GM10248 (cell line): Measurements from ENCODE around the gene KIAA0825.
"Not testable (repeated sequence)": the region's sequence is repeated elsewhere in the genome, so short reads cannot be mapped to it uniquely, and the experiment has no call there.

ENCODE experiments used
- CTCF ChIA-PET: fragments of 300-600 bp; sonication (Branson Sonifier 250); formaldehyde crosslinking; extraction: SDS; loops from one replicate; lab custom pipeline; 2021; ENCODE audit warnings: antibody characterized with exemption; lab: Yijun Ruan, JAX
- POLR2A ChIA-PET: fragments of 350-650 bp; sonication (Branson Sonifier 250); formaldehyde crosslinking; extraction: SDS; loops from one replicate; lab custom pipeline; 2020; ENCODE audit warnings: antibody characterized with exemption; lab: Yijun Ruan, JAX
- DNase-seq: peaks from one replicate; pipeline ENCODE4 v3.0.0; 2012; ENCODE audit errors: extremely low spot score
- CTCF ChIP-seq: IDR thresholded peaks from 2 replicates; pipeline ENCODE4 v1.5.1; 2012; ENCODE audit warnings: mild to moderate bottlenecking, low read depth; ENCODE audit errors: extremely low read depth, missing control alignments, control extremely low read depth

The KIAA0825 gene

DNA sequence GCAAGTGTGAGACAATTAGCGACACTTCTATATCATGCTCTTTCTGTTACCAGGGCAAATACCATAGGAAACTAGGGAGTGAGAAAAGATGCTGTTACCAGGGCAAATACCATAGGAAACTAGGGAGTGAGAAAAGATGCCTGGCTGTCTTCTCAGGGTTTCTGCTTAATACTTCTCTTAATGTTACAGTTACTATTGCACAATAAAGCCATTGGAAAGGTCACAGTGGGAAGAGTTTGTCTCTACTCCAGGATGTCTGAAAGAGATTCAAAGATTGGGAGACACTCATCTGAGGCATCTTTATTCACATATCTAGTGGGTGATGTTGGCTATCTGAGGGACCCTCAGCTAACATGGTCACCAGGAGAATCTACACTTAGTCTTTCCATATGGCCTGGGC, 445.3 kb downstream of the KIAA0825 start:
- no peak for TF ChIP-seq CTCF
- ChIA-PET CTCF (interaction anchor here (0.8 to 2.8 kb wide), 6 partner anchors 9 to 23 kb away, joined by 3 to 10 read pairs (median 5); no protein-coding TSS in a partner anchor), POLR2A (no interaction called here)
- no peak for DNase-seq

DNA sequence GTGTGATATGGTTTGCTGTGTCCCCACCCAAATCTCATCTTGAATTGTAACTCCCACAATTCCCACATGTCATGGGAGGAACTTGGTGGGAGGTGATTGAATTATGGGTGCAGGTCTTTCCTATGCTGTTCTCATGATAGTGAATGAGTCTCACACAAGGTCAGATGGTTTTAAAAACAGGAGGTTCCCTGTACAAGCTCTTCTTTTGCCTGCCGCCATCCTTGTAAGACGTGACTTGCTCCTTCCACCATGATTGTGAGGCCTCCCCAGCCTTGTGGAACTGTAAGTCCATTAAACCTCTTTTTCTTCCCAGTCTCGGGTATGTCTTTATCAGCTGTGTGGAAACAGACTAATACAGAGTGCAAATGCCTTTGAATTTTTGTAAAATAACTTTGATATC, 447.3 kb downstream of the KIAA0825 start:
- POLR2A ChIA-PET, DNase-seq: not testable (repeated sequence)
- CTCF ChIA-PET, result interaction anchor here (2.8 kb wide), 1 partner anchor 10 kb away, joined by 10 read pairs; no protein-coding TSS in a partner anchor

DNA sequence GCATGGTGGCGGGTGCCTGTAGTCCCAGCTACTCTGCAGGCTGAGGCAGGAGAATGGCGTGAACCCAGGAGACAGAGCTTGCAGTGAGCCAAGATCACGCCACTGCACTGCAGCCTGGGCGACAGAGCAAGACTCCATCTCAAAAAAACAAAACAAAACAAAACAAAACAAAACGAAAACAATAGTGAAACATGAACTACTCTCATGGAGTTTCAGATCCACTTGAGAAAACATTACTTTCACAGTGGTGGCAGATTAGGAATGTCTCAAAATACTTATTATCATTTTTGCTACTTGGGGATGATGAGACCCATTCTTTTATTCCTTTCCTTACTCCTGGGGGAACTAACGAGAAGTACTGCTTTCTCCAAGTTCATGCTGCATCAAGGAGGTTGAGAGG, 448.2 kb downstream of the KIAA0825 start:
- CTCF ChIA-PET, POLR2A ChIA-PET: not testable (repeated sequence)

DNA sequence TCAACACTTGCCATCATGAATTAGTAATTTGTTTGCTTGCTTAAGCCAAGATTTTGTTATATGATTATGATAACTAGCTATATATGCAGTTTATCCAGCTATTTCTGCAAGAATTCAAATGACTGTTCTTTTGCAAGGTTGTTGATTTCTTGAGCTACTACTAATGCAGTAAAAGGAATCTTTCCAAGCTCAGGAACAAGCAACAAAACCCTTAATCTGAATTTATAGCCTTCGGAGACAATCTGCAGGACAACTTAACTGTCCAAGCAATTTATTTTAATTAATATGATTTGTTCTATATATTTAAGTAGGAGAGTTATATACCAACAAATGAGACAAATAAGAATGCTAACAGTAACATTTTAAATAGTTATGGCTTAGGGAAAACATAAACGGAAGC, 450.3 kb downstream of the KIAA0825 start:
- DNase-seq, result no peak
- CTCF ChIA-PET, result no interaction called here
- TF ChIP-seq CTCF, result no peak
- POLR2A ChIA-PET, result no interaction called here

More for the DNA sequence above, 448.2 kb downstream of the KIAA0825 start:
- not testable (repeated sequence) for DNase-seq

- DNase-seq, result no peak
- POLR2A ChIA-PET, result no interaction called here
- CTCF ChIA-PET, result interaction anchor here (1.6 kb wide), 1 partner anchor 11 kb away, joined by 10 read pairs; no protein-coding TSS in a partner anchor
- TF ChIP-seq CTCF, result no peak
Measured at GRCh38 chr5:94161801-94162200, 456.6 kb downstream of the KIAA0825 start.

GRCh38 chr5:94159144-94159543, 459.3 kb downstream of the KIAA0825 start:
- DNase-seq, result no peak
- CTCF ChIA-PET, result interaction anchor here (1.2 to 1.4 kb wide), 2 partner anchors 14 to 22 kb away, joined by 3 to 4 read pairs; no protein-coding TSS in a partner anchor
- TF ChIP-seq CTCF, result no peak
- POLR2A ChIA-PET, result no interaction called here

- no peak for TF ChIP-seq CTCF
- ChIA-PET CTCF (interaction anchor here (1.4 kb wide), 1 partner anchor 15 kb away, joined by 4 read pairs; no protein-coding TSS in a partner anchor), POLR2A (no interaction called here)
- DNase-seq, result no peak
Measured at GRCh38 chr5:94157704-94158539, 460.5 kb downstream of the KIAA0825 start.
